ENCODE data around the gene OSTC.

Gene OSTC

DNA sequence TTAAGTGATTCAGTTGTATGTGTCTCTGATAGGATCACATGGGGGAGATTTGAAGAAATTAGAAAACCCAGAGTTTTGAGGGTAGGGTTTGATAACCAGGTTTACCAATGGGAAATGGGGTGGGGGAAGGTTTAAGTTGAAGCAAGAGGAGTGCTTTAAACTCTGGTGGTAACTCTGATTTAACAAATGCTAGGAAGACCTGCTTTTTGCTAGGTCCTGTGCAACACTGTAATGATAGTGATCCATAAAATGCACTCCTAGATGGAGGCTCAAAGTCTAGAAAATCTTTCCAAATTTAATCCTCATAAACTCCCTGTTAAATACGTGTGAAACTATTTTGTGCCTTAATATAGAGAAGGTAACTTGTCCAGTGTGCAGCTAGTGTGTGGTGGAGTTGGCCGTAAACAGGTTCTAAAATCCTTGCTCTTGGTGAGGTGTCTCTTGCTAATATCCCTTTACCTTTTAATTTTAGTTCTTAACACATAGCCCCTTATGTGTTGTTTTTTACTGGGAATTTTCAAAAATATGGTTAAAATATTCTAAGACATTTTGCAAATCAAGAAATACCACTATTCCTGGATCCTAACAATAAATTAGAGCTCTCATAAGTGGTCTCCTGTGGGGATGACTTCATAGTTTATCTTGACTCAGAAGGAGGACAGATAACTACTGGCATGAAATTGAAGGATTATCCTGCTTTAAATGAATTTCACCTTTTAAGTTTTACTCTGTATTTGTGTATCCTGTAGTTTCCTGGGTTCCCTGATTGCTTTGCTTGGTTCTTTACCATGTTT is 25.9 kb upstream of the OSTC start:
- H3K4me3 ChIP-seq (IDR thresholded peaks at IDR 0.05; ENCODE audit: insufficient read depth, low read depth, low read length): no peak overlapping the region
- H3K4me1 ChIP-seq (ENCODE audit: low read depth, poor library complexity, severe bottlenecking): peaks cover 29% of the 10 kb centered on the region
- H3K27ac ChIP-seq: no peak overlapping the region
- TF ChIP-seq, protein P1, sequence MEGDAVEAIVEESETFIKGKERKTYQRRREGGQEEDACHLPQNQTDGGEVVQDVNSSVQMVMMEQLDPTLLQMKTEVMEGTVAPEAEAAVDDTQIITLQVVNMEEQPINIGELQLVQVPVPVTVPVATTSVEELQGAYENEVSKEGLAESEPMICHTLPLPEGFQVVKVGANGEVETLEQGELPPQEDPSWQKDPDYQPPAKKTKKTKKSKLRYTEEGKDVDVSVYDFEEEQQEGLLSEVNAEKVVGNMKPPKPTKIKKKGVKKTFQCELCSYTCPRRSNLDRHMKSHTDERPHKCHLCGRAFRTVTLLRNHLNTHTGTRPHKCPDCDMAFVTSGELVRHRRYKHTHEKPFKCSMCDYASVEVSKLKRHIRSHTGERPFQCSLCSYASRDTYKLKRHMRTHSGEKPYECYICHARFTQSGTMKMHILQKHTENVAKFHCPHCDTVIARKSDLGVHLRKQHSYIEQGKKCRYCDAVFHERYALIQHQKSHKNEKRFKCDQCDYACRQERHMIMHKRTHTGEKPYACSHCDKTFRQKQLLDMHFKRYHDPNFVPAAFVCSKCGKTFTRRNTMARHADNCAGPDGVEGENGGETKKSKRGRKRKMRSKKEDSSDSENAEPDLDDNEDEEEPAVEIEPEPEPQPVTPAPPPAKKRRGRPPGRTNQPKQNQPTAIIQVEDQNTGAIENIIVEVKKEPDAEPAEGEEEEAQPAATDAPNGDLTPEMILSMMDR (conservative IDR thresholded peaks at IDR 0.05; ENCODE audit: low read depth, low read length): no peak
- H3K36me3 ChIP-seq (ENCODE audit: insufficient read depth): peaks cover 48% of the 10 kb centered on the region; the same call in 1 of the 2 replicates
- H3K4me2 ChIP-seq: peak overlapping the region; percentile 9; the same call in 1 of the 2 replicates
- H3K79me2 ChIP-seq (ENCODE audit: insufficient read depth, low read depth): peaks cover 35% of the 10 kb centered on the region
- H3K27me3 ChIP-seq (ENCODE audit: insufficient read depth, low read depth): no peaks in the 10 kb centered on the region
- no peak overlapping the region for H3K9ac ChIP-seq
- H4K20me1 ChIP-seq (ENCODE audit: insufficient read depth): 0 out of 2 replicates have a peak, but pooled peaks cover 18% of the 10 kb centered on the region
- H2AFZ ChIP-seq (ENCODE audit: low read depth): no peak overlapping the region

DNA sequence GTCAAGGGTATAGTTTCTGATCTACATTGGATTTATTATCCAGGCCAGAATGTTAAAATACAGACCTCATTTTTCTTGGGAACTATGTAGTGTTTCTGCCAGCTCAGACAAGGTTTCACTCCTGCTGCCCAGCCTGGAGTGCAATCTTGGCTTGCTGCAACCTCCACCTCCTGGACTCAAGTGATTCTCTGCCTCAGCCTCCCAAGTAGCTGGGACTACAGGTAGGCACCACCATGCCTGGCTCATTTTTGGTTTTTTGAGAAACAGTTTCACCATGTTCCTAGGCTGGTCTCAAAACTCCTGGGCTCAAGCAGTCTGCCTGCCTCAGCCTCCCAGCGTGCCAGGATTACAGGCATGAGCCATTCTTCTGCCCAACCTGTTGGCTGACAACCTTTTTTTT is 24.3 kb upstream of the OSTC start:
- H4K20me1 ChIP-seq (ENCODE audit: insufficient read depth): 0 out of 2 replicates have a peak, but pooled peaks cover 18% of the 10 kb centered on the region
- H3K4me3 ChIP-seq (IDR thresholded peaks at IDR 0.05; ENCODE audit: insufficient read depth, low read depth, low read length): no peak overlapping the region
- peaks cover 28% of the 10 kb centered on the region for H3K79me2 ChIP-seq (ENCODE audit: insufficient read depth, low read depth)
- H3K27me3 ChIP-seq (ENCODE audit: insufficient read depth, low read depth): no peaks in the 10 kb centered on the region
- no peak overlapping the region for H3K9ac ChIP-seq
- TF ChIP-seq, protein P1 (conservative IDR thresholded peaks at IDR 0.05; ENCODE audit: low read depth, low read length): no peak
- H2AFZ ChIP-seq (ENCODE audit: low read depth): no peak overlapping the region
- no peak overlapping the region; the same call in 1 of the 2 replicates for H3K27ac ChIP-seq
- H3K36me3 ChIP-seq (ENCODE audit: insufficient read depth): peaks cover 48% of the 10 kb centered on the region; the same call in 1 of the 2 replicates
- no peak overlapping the region for H3K4me2 ChIP-seq
- H3K4me1 ChIP-seq (ENCODE audit: low read depth, poor library complexity, severe bottlenecking): peaks cover 24% of the 10 kb centered on the region

DNA sequence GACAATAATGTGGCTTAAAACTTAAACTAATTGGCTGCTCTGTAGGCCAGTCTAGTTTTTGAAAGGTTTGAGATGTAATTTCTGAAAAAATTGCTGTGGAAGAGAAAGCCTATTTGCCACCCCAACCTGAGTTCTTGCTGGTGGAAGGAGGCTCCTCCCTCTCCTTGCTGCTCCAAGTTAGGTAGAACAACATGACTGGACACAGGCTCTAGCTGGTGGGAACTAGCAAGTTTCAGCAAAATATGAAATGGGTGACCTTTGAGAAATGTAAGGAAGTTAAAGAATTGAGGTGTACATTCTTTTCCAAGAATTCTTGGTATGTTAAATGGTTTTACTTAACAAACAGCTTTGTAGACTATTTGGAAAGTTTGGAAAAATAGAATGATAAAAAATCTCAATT is 22.0 kb upstream of the OSTC start:
- Histone ChIP-seq H3K4me2 (no peak overlapping the region), H3K79me2 (ENCODE audit: insufficient read depth, low read depth) (peaks cover 4% of the 10 kb centered on the region), H3K27ac (no peak overlapping the region; the same call in 1 of the 2 replicates), H3K4me1 (ENCODE audit: low read depth, poor library complexity, severe bottlenecking) (peaks cover 4% of the 10 kb centered on the region), H3K27me3 (ENCODE audit: insufficient read depth, low read depth) (no peaks in the 10 kb centered on the region), H3K9ac (no peak overlapping the region), H3K4me3 (IDR thresholded peaks at IDR 0.05; ENCODE audit: insufficient read depth, low read depth, low read length) (no peak overlapping the region), H2AFZ (ENCODE audit: low read depth) (no peak overlapping the region), H3K36me3 (ENCODE audit: insufficient read depth) (peaks cover 26% of the 10 kb centered on the region; the same call in 1 of the 2 replicates), H4K20me1 (ENCODE audit: insufficient read depth) (0 out of 2 replicates have a peak, but pooled peaks cover 6% of the 10 kb centered on the region)
- TF ChIP-seq, protein P1 (conservative IDR thresholded peaks at IDR 0.05; ENCODE audit: low read depth, low read length): no peak

DNA sequence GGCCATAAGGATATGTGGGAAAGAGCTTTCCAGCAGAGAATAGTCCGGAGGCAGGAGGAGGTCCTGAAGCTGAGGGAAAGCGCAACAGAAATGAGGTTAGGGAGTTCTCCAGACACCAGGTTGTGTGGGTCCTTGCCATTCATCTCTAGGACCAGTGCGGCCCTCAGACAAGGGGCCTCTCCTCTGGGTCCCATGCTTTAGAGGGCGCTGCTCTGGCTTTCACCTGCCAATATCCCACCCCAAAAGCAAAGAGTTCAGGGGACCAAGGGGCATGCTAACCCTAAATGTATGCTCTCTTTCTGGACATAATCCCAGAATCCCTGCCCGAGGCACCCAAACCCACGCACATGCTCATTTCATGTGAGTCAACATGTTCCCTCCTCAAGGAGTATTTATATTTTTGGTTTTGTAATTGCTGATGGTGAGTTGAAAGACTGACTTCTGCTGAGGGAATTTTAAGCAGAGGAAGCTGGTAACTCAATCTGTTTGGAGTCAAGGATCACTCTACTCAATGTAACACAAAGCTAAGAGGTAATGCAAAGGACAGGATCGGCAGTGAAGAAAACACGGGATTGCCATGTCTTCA is 15.2 kb upstream of the OSTC start:
- no peak overlapping the region for H3K4me2 ChIP-seq
- H3K9ac ChIP-seq: no peak overlapping the region
- TF ChIP-seq, protein P1 (conservative IDR thresholded peaks at IDR 0.05; ENCODE audit: low read depth, low read length): no peak
- H3K27me3 ChIP-seq (ENCODE audit: insufficient read depth, low read depth): no peaks in the 10 kb centered on the region
- no peak overlapping the region for H2AFZ ChIP-seq (ENCODE audit: low read depth)
- H3K79me2 ChIP-seq (ENCODE audit: insufficient read depth, low read depth): no peaks in the 10 kb centered on the region
- no peak overlapping the region for H3K27ac ChIP-seq
- H3K36me3 ChIP-seq (ENCODE audit: insufficient read depth): no peaks in the 10 kb centered on the region; the same call in 1 of the 2 replicates
- no peaks in the 10 kb centered on the region for H3K4me1 ChIP-seq (ENCODE audit: low read depth, poor library complexity, severe bottlenecking)
- H4K20me1 ChIP-seq (ENCODE audit: insufficient read depth): no peaks in the 10 kb centered on the region
- no peak overlapping the region for H3K4me3 ChIP-seq (IDR thresholded peaks at IDR 0.05; ENCODE audit: insufficient read depth, low read depth, low read length)

All from KMS-11 (cell line).